ENCODE data around the gene ACADL.

DNA sequence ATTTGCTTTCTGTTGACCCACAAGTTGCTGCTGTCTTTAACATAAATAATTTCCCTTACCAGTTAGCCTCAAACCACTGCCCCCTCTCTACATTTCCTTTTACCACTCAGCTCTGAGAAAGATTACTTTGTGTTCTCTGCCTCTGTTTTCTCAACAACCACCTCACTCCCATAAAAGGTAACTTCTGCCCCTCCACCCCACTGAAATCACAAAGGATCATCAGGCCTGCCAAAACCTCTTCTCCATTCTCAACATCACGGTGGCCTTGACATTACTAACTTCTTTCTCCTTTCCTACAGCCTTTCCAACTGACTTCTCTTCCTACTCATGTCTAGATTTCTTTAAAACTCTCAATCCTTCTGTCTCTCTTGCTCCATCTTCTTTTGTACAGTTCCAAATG, 10.1 kb downstream of the ACADL start:
- TF ChIP-seq, protein P1, sequence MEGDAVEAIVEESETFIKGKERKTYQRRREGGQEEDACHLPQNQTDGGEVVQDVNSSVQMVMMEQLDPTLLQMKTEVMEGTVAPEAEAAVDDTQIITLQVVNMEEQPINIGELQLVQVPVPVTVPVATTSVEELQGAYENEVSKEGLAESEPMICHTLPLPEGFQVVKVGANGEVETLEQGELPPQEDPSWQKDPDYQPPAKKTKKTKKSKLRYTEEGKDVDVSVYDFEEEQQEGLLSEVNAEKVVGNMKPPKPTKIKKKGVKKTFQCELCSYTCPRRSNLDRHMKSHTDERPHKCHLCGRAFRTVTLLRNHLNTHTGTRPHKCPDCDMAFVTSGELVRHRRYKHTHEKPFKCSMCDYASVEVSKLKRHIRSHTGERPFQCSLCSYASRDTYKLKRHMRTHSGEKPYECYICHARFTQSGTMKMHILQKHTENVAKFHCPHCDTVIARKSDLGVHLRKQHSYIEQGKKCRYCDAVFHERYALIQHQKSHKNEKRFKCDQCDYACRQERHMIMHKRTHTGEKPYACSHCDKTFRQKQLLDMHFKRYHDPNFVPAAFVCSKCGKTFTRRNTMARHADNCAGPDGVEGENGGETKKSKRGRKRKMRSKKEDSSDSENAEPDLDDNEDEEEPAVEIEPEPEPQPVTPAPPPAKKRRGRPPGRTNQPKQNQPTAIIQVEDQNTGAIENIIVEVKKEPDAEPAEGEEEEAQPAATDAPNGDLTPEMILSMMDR (IDR thresholded peaks at IDR 0.05): no peak
- TF ChIP-seq EP300 (IDR thresholded peaks at IDR 0.05) (no peak), POLR2A (IDR thresholded peaks at IDR 0.05) (no peak)

Measured in ovary (tissue), 3 donors.